K562 (cell line): ENCODE data around the gene C20orf141. TPM values are rescaled to one million over a fixed set of nuclear protein-coding genes. Genes with fewer than 3 reads are reported as not detected.
A peak's percentile ranks its signal among the peaks of the same experiment; 100 is the strongest.

Experiments
- ATF1 ChIP-seq, 2 experiments: fragments of 450-650 bp in 1 of 2; IDR thresholded peaks; 2 replicates each; pipeline ENCODE4 v1.6.1; 2016; ENCODE audit warnings: missing compliant biosample characterization in 1 of 2, missing genetic modification characterization in 1 of 2
- CHD4 ChIP-seq: fragments of 200-600 bp; sonication (generic); IDR thresholded peaks from 3 replicates; pipeline ENCODE4 v1.6.1; 2012; ENCODE audit warnings: low read depth, mild to moderate bottlenecking, mixed read lengths, low read length, inconsistent platforms; ENCODE audit not compliant: insufficient read depth, insufficient replicate concordance, poor library complexity, severe bottlenecking
- DIDO1 ChIP-seq: fragments of 450-650 bp; IDR thresholded peaks from 2 replicates; pipeline ENCODE4 v1.6.1; 2016; ENCODE audit warnings: low read depth, missing biosample characterization, missing genetic modification characterization
- ELK3 ChIP-seq: fragments of 450-650 bp; formaldehyde crosslinking; IDR thresholded peaks from 2 replicates; pipeline ENCODE4 v1.4.0; 2020; ENCODE audit warnings: mild to moderate bottlenecking
- ESRRA ChIP-seq: fragments of 450-650 bp; IDR thresholded peaks from 2 replicates; pipeline ENCODE4 v1.6.1; 2014; ENCODE audit warnings: low read depth, mild to moderate bottlenecking, moderate library complexity, borderline replicate concordance
- MIER1 ChIP-seq: fragments of 450-650 bp; IDR thresholded peaks from 2 replicates; pipeline ENCODE4 v1.6.1; 2016; ENCODE audit warnings: antibody characterized with exemption, mild to moderate bottlenecking, low read depth
- NEUROD1 ChIP-seq: fragments of 150-350 bp; IDR thresholded peaks from 2 replicates; pipeline ENCODE4 v1.6.1; 2014; ENCODE audit warnings: borderline replicate concordance, low read length, low read depth; ENCODE audit not compliant: partially characterized antibody
- OTX1 ChIP-seq: fragments of 450-650 bp; formaldehyde crosslinking; IDR thresholded peaks from 2 replicates; pipeline ENCODE4 v1.4.0; 2022; ENCODE audit warnings: mild to moderate bottlenecking
- PHF8 ChIP-seq: fragments of 200-600 bp; sonication (generic); IDR thresholded peaks from 2 replicates; pipeline ENCODE4 v1.6.1; 2012; ENCODE audit warnings: mixed run types, mild to moderate bottlenecking, inconsistent platforms, low read length, moderate library complexity, borderline replicate concordance
- RBM34 ChIP-seq: fragments of 200-400 bp; formaldehyde crosslinking; IDR thresholded peaks from 2 replicates; pipeline ENCODE4 v1.6.1; 2018; ENCODE audit warnings: low read length, borderline replicate concordance; ENCODE audit not compliant: insufficient read depth
- RNF219 ChIP-seq: fragments of 250-450 bp; sonication (Bioruptor Pico); IDR thresholded peaks from 2 replicates; pipeline ENCODE4 v1.5.0; 2022; ENCODE audit warnings: mild to moderate bottlenecking
- TFAP4 ChIP-seq: sonication (generic); formaldehyde crosslinking; IDR thresholded peaks from 2 replicates; pipeline ENCODE4 v1.8.0; 2022; ENCODE audit warnings: missing genetic modification reagents, mild to moderate bottlenecking, moderate library complexity, borderline replicate concordance
- THRAP3 ChIP-seq: fragments of 450-650 bp; IDR thresholded peaks from 2 replicates; pipeline ENCODE4 v1.6.1; 2016; ENCODE audit warnings: mild to moderate bottlenecking, inconsistent platforms, borderline replicate concordance
- TRIM28 ChIP-seq: fragments of 450-650 bp; IDR thresholded peaks from 2 replicates; pipeline ENCODE4 v1.6.1; 2017
- ZMIZ1 ChIP-seq, 2 experiments: fragments of 150-350 bp in 1 of 2; IDR thresholded peaks; 2 replicates each; pipeline ENCODE4 v1.6.1; 2012 to 2016; ENCODE audit warnings: low read depth in 2 of 2, low read length in 2 of 2, mild to moderate bottlenecking in 1 of 2, moderate library complexity in 1 of 2
- ZNF134 ChIP-seq: fragments of 250-450 bp; sonication (Bioruptor Pico); conservative IDR thresholded peaks from 2 replicates; pipeline ENCODE4 v1.4.0; 2020
- ZNF551 ChIP-seq: fragments of 250-450 bp; sonication (Bioruptor Pico); IDR thresholded peaks from 2 replicates; pipeline ENCODE4 v1.5.0; 2021; ENCODE audit warnings: mild to moderate bottlenecking, moderate library complexity
- polyA plus RNA-seq, 8 experiments: library from polyadenylated mRNA; depleted of rRNA in 4 of 8; stranded (reverse) in 5 of 8; unstranded in 3 of 8; fragments of >200 nt; fragmentation: Nextera tagmentation in 2 of 8; fragmentation: Illumina TruSeq in 1 of 8; extraction: Ambion mirVana in 2 of 8; extraction: Trizol in 1 of 8; gene quantifications; 2 replicates each; pipeline versions ENCODE4 v1.2.1 to v1.2.3, GENCODE V29; 2011 to 2014; ENCODE audit warnings: inconsistent platforms in 1 of 8, missing spikeins in 1 of 8
- total RNA-seq, 7 experiments: library from RNA; depleted of rRNA in 6 of 7; stranded (reverse); fragments of >200 nt in 6 of 7; fragmentation: Illumina TruSeq in 2 of 7; extraction: Trizol in 2 of 7; gene quantifications; 2 replicates each; pipeline versions ENCODE4 v1.2.1 to v1.2.3, GENCODE V29; 2011 to 2021; ENCODE audit warnings: low replicate concordance in 1 of 7

C20orf141 gene
- total and polyA plus RNA-seq, 9 of the 15 experiments (the other 6 are each of a cell fraction or from before 2014, with no cell fraction given): not detected

GRCh38 chr20:2840138-2840966 is 25.6 kb downstream of the C20orf141 start, which contains the start of the genes PCED1A and VPS16 (continued):
- TF ChIP-seq THRAP3: no peak
- TF ChIP-seq ESRRA: no peak
- TF ChIP-seq ATF1 (CRISPR knock-in tag; IDR thresholded peaks at IDR 0.05): no peak
- peak; percentile 56; the same call in 1 of the 2 replicates for TF ChIP-seq ATF1 (tag; IDR thresholded peaks at IDR 0.05)
- no peak for TF ChIP-seq ZMIZ1 (IDR thresholded peaks at IDR 0.05; ENCODE audit: low read depth in 2 of 2, low read length in 2 of 2)
- no peak for TF ChIP-seq ELK3 (CRISPR knock-in tag)
- TF ChIP-seq MIER1: no peak
- no peak for TF ChIP-seq RNF219 (CRISPR knock-in tag)
- no peak for TF ChIP-seq OTX1 (CRISPR knock-in tag)
- TF ChIP-seq CHD4: no peak
- TF ChIP-seq PHF8: peak; percentile 83; the same call in 1 of the 2 replicates
- TF ChIP-seq TRIM28: no peak
- no peak for TF ChIP-seq RBM34
- TF ChIP-seq DIDO1 (tag): no peak
- TF ChIP-seq TFAP4 (CRISPR knock-in tag): peak; percentile 84; the same call in 1 of the 2 replicates
- no peak for TF ChIP-seq NEUROD1
- no peak for TF ChIP-seq ZNF134
- TF ChIP-seq ZNF551 (CRISPR knock-in tag): no peak
